ENCODE data around the gene HMG20A.
"Not testable (repeated sequence)": the region's sequence is repeated elsewhere in the genome, so short reads cannot be mapped to it uniquely, and the experiment has no call there.

Gene HMG20A

GRCh38 chr15:77406173-77406759, 14.4 kb upstream of the HMG20A start:
- in situ Hi-C loops (cut with MboI; ENCODE audit: low sequenced_read_pairs), result not testable (repeated sequence)

- in situ Hi-C loops (cut with MboI; ENCODE audit: low sequenced_read_pairs), result no loop called here
Measured at GRCh38 chr15:77406846-77407245, 13.8 kb upstream of the HMG20A start.

GRCh38 chr15:77409259-77410156, 11.2 kb upstream of the HMG20A start:
- in situ Hi-C loops (cut with MboI; ENCODE audit: low sequenced_read_pairs), result no loop called here

GRCh38 chr15:77410157-77410500, 10.6 kb upstream of the HMG20A start:
- in situ Hi-C loops (cut with MboI; ENCODE audit: low sequenced_read_pairs), result not testable (repeated sequence)

- in situ Hi-C loops (cut with MboI; ENCODE audit: low sequenced_read_pairs), result no loop called here
Measured at GRCh38 chr15:77410701-77411618, 9.7 kb upstream of the HMG20A start.

- in situ Hi-C loops (cut with MboI; ENCODE audit: low sequenced_read_pairs), result no loop called here
Measured at GRCh38 chr15:77411619-77411976, 9.1 kb upstream of the HMG20A start.

GRCh38 chr15:77412972-77413698, 7.6 kb upstream of the HMG20A start:
- in situ Hi-C loops (cut with MboI; ENCODE audit: low sequenced_read_pairs), result no loop called here

GRCh38 chr15:77413699-77414349, 6.9 kb upstream of the HMG20A start:
- in situ Hi-C loops (cut with MboI; ENCODE audit: low sequenced_read_pairs), result no loop called here

GRCh38 chr15:77414789-77415442, 5.8 kb upstream of the HMG20A start:
- in situ Hi-C loops (cut with MboI; ENCODE audit: low sequenced_read_pairs), result no loop called here

- in situ Hi-C loops (cut with MboI; ENCODE audit: low sequenced_read_pairs), result no loop called here
Measured at GRCh38 chr15:77415450-77416147, 5.1 kb upstream of the HMG20A start.

- in situ Hi-C loops (cut with MboI; ENCODE audit: low sequenced_read_pairs), result no loop called here
Measured at GRCh38 chr15:77416148-77416455, 4.6 kb upstream of the HMG20A start.

- in situ Hi-C loops (cut with MboI; ENCODE audit: low sequenced_read_pairs), result no loop called here
Measured at GRCh38 chr15:77416954-77417353, 3.7 kb upstream of the HMG20A start.

GRCh38 chr15:77417602-77418001, 3.1 kb upstream of the HMG20A start:
- in situ Hi-C loops (cut with MboI; ENCODE audit: low sequenced_read_pairs), result no loop called here

- in situ Hi-C loops (cut with MboI; ENCODE audit: low sequenced_read_pairs), result no loop called here
Measured at GRCh38 chr15:77418391-77418965, 2.2 kb upstream of the HMG20A start.

GRCh38 chr15:77418966-77419835, 1.5 kb upstream of the HMG20A start:
- in situ Hi-C loops (cut with MboI; ENCODE audit: low sequenced_read_pairs), result no loop called here

- in situ Hi-C loops (cut with MboI; ENCODE audit: low sequenced_read_pairs), result no loop called here
Measured at GRCh38 chr15:77419836-77420609, 665 bp upstream of the HMG20A start, which contains the start of gene PEAK1. TSS of gene PEAK1 (minus strand) at chr15:77420104. CDS start at chr15:77181926, 238,178 bp downstream.

- in situ Hi-C loops (cut with MboI; ENCODE audit: low sequenced_read_pairs), result no loop called here
Measured at GRCh38 chr15:77421370-77421700, 647 bp downstream of the HMG20A start.
